Astrocyte of the spinal cord (primary cell): ENCODE data around the gene AMOTL1.

Experiments used
- DNase-seq: peaks from one replicate; pipeline ENCODE4 v3.0.0; 2011; ENCODE audit warnings: low read depth, low spot score
- H3K4me3 ChIP-seq: 2 replicates; pipeline ENCODE4 v1.5.1; 2011; ENCODE audit warnings: low read depth, mild to moderate bottlenecking, low read length, moderate library complexity
- in situ Hi-C: cut with HindIII; loops from 2 replicates; pipeline ENCODE4 v1.10.0; 2017; ENCODE audit warnings: low sequenced_read_pairs
- TF ChIP-seq, protein P1 (sequence below): IDR thresholded peaks from 2 replicates; pipeline ENCODE4 v1.5.1; 2012; ENCODE audit warnings: low read depth, mild to moderate bottlenecking, low read length, inconsistent platforms

AMOTL1 gene

GRCh38 chr11:94757037-94757735, 11.0 kb upstream of the AMOTL1 start:
- TF ChIP-seq, protein P1, sequence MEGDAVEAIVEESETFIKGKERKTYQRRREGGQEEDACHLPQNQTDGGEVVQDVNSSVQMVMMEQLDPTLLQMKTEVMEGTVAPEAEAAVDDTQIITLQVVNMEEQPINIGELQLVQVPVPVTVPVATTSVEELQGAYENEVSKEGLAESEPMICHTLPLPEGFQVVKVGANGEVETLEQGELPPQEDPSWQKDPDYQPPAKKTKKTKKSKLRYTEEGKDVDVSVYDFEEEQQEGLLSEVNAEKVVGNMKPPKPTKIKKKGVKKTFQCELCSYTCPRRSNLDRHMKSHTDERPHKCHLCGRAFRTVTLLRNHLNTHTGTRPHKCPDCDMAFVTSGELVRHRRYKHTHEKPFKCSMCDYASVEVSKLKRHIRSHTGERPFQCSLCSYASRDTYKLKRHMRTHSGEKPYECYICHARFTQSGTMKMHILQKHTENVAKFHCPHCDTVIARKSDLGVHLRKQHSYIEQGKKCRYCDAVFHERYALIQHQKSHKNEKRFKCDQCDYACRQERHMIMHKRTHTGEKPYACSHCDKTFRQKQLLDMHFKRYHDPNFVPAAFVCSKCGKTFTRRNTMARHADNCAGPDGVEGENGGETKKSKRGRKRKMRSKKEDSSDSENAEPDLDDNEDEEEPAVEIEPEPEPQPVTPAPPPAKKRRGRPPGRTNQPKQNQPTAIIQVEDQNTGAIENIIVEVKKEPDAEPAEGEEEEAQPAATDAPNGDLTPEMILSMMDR, result no peak
- in situ Hi-C loops, result no loop called here
- no peak overlapping the region for H3K4me3 ChIP-seq
- DNase-seq, result peak; percentile 31

- H3K4me3 ChIP-seq, result no peak overlapping the region
- DNase-seq, result no peak
- TF ChIP-seq, protein P1, result no peak
- in situ Hi-C loops, result no loop called here
Measured at GRCh38 chr11:94758666-94759065, 9.5 kb upstream of the AMOTL1 start.

- TF ChIP-seq, protein P1, result no peak
- in situ Hi-C loops, result no loop called here
- H3K4me3 ChIP-seq, result no peak overlapping the region
- no peak for DNase-seq
Measured at GRCh38 chr11:94759522-94759921, 8.6 kb upstream of the AMOTL1 start.

DNA sequence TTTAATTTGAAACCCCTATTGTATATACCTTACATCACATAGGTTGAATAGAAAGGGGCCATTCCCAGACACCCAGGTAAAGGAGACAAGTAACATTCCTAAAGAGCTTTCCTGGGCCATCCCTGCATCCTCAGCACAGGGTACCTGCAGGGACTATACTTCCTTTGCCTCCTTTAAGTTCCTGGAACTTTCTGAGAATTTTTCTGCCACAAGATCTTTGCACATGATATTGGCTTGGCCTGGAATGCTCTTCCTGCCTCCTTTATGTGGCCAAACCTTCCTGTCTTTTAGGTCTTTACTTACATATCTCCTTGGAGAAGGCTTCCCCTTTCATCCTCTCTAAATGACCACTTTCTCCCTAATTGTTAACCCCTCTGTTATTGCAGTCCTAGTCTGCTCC, 7.9 kb upstream of the AMOTL1 start:
- in situ Hi-C loops, result no loop called here
- TF ChIP-seq, protein P1, result no peak
- no peak overlapping the region for H3K4me3 ChIP-seq
- no peak for DNase-seq

- in situ Hi-C loops, result no loop called here
- TF ChIP-seq, protein P1, result peak; percentile 29
- no peak overlapping the region for H3K4me3 ChIP-seq
- DNase-seq, result no peak
Measured at GRCh38 chr11:94762208-94762607, 5.9 kb upstream of the AMOTL1 start.

DNA sequence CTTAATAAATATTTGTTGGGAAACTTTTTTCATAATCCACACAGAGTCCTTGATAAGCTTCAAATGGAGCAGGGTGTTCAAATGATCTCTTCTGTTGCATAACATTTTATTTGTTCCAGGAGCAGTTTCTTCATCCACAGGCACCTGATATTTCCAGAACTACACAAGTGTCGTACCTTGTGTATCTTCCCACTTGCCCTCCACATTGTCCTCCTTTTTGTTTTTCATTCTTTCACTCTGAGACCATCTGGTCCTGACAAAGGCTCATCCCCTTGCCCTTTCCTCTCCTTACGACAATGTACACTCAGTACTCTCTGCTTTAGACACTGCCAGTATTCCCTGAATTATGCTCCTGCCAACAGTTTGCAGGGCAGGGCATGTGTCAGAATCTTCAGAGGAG, 5.2 kb upstream of the AMOTL1 start:
- DNase-seq, result no peak
- H3K4me3 ChIP-seq, result no peak overlapping the region
- TF ChIP-seq, protein P1, result no peak
- in situ Hi-C loops, result no loop called here
